CD4-positive, alpha-beta T cell treated with Interferon alpha-2 for 1 hour (primary cell): ENCODE results near the gene GCLM.
"Not testable (repeated sequence)": the region's sequence is repeated elsewhere in the genome, so short reads cannot be mapped to it uniquely, and the experiment has no call there.

Experiments
- DNase-seq, 2 donors: peaks; one replicate each; pipeline ENCODE4 v3.0.0-alpha.2; 2020 to 2022

GCLM gene

GRCh38 chr1:93909146-93910050 lies at the start of gene GCLM:
Gene GCLM, minus strand, starts transcription at chr1:93909430. Its CDS starts 267 bp downstream, at chr1:93909163.
- peak; percentile 90 to 94 for DNase-seq

- no peak for DNase-seq
Observed at GRCh38 chr1:93958726-93959100, 49.5 kb upstream of the GCLM start.

- no peak for DNase-seq
Observed at GRCh38 chr1:93958032-93958725, 48.9 kb upstream of the GCLM start.

- DNase-seq = no peak
Observed at GRCh38 chr1:93955765-93956164, 46.5 kb upstream of the GCLM start.

GRCh38 chr1:93947002-93947686 lies 37.9 kb upstream of the GCLM start:
- DNase-seq = not testable (repeated sequence)

GRCh38 chr1:93938461-93939145 lies 29.4 kb upstream of the GCLM start:
- DNase-seq = no peak

GRCh38 chr1:93937997-93938396 lies 28.8 kb upstream of the GCLM start:
- no peak for DNase-seq

GRCh38 chr1:93925206-93925605 lies 16.0 kb upstream of the GCLM start:
- DNase-seq = no peak

- no peak for DNase-seq
Observed at GRCh38 chr1:93919780-93920179, 10.6 kb upstream of the GCLM start.

- no peak for DNase-seq
Observed at GRCh38 chr1:93917302-93917701, 8.1 kb upstream of the GCLM start.

GRCh38 chr1:93910880-93911279 lies 1.6 kb upstream of the GCLM start:
- not testable (repeated sequence) for DNase-seq

GRCh38 chr1:93910305-93910704 lies 1.1 kb upstream of the GCLM start:
- no peak for DNase-seq

GRCh38 chr1:93908394-93909145 lies 660 bp downstream of the GCLM start:
- peak; percentile 20 to 53 for DNase-seq

- no peak for DNase-seq
Observed at GRCh38 chr1:93907718-93908117, 1.5 kb downstream of the GCLM start.

- no peak for DNase-seq
Observed at GRCh38 chr1:93906480-93906879, 2.8 kb downstream of the GCLM start.

GRCh38 chr1:93905734-93906133 lies 3.5 kb downstream of the GCLM start:
- DNase-seq = peak in 1 of 2 donors; percentile 6

GRCh38 chr1:93905051-93905450 lies 4.2 kb downstream of the GCLM start:
- no peak for DNase-seq

GRCh38 chr1:93904228-93904627 lies 5.0 kb downstream of the GCLM start:
- peak in 1 of 2 donors; percentile 33 for DNase-seq

- no peak for DNase-seq
Observed at GRCh38 chr1:93900723-93901504, 8.3 kb downstream of the GCLM start.

- no peak for DNase-seq
Observed at GRCh38 chr1:93899543-93900207, 9.6 kb downstream of the GCLM start.

- DNase-seq = no peak
Observed at GRCh38 chr1:93888900-93889299, 20.3 kb downstream of the GCLM start.
